NOMO-1 treated with DMSO at 0.1 percent for 48 hours (cell line): Measurements from ENCODE around the gene STAB2.

Experiments used
- DNase-seq: peaks from one replicate; lab custom pipeline; 2025; ENCODE audit not compliant: unreplicated experiment; lab: John Stamatoyannopoulos, UW

Gene STAB2

GRCh38 chr12:103742349-103742932, 155.4 kb downstream of the STAB2 start:
- no peak for DNase-seq

GRCh38 chr12:103743788-103744187, 156.7 kb downstream of the STAB2 start:
- no peak for DNase-seq

GRCh38 chr12:103745962-103746361, 158.9 kb downstream of the STAB2 start:
- no peak for DNase-seq

- no peak for DNase-seq
These were observed 160.9 kb downstream of the STAB2 start for GRCh38 chr12:103748002-103748401.

- no peak for DNase-seq
These were observed 161.8 kb downstream of the STAB2 start for GRCh38 chr12:103748875-103749274.

- no peak for DNase-seq
These were observed 164.1 kb downstream of the STAB2 start for GRCh38 chr12:103751171-103751570.

GRCh38 chr12:103751600-103751999, 164.5 kb downstream of the STAB2 start:
- DNase-seq = no peak

GRCh38 chr12:103755425-103755824, 168.4 kb downstream of the STAB2 start:
- no peak for DNase-seq

GRCh38 chr12:103756443-103756842, 169.4 kb downstream of the STAB2 start:
- DNase-seq = no peak

GRCh38 chr12:103757248-103757647, 170.2 kb downstream of the STAB2 start:
- DNase-seq = no peak

GRCh38 chr12:103758310-103759089, 171.4 kb downstream of the STAB2 start:
- no peak for DNase-seq

- no peak for DNase-seq
These were observed 175.4 kb downstream of the STAB2 start for GRCh38 chr12:103762473-103762872.

- no peak for DNase-seq
These were observed 178.2 kb downstream of the STAB2 start for GRCh38 chr12:103765322-103765721.

GRCh38 chr12:103766028-103766427, 179.0 kb downstream of the STAB2 start:
- no peak for DNase-seq

- peak; percentile 1 for DNase-seq
These were observed 181.5 kb downstream of the STAB2 start for GRCh38 chr12:103768467-103769123.

- no peak for DNase-seq
These were observed 182.3 kb downstream of the STAB2 start for GRCh38 chr12:103769240-103769945.

- DNase-seq = peak; percentile 6
These were observed 184.4 kb downstream of the STAB2 start for GRCh38 chr12:103771466-103771865.

GRCh38 chr12:103772367-103773108, 185.5 kb downstream of the STAB2 start:
- no peak for DNase-seq

- no peak for DNase-seq
These were observed 186.2 kb downstream of the STAB2 start for GRCh38 chr12:103773109-103773910.

- DNase-seq = no peak
These were observed 188.0 kb downstream of the STAB2 start for GRCh38 chr12:103774977-103775560.
